ENCODE measurements around the gene RASSF7. TPM values are rescaled to one million over a fixed set of nuclear protein-coding genes. Genes with fewer than 3 reads are reported as not detected.
A peak's percentile ranks its signal among the peaks of the same experiment; 100 is the strongest.

The RASSF7 gene
- total RNA-seq, 4 donors from 2014 or later: 2.9 to 24.4 (median 13.7) TPM

GRCh38 chr11:535519-536454, 25.0 kb upstream of the RASSF7 start, which contains the start of gene HRAS:
Gene HRAS (minus strand): TSS chr11:535576.
- H3K27me3 ChIP-seq: peaks cover 0 to 36% (median 9%) of the 10 kb centered on the region in 4 donors
- TF ChIP-seq EP300 (IDR thresholded peaks at IDR 0.05) (no peak), POLR2A (IDR thresholded peaks at IDR 0.05; ENCODE audit: low read depth) (no peak), POLR2AphosphoS5 (IDR thresholded peaks at IDR 0.05) (peak; percentile 81 to 83)
- H3K4me3 ChIP-seq: peak within 1 kb of the TSS; percentile 74 to 93 (median 90)
- peak within 1 kb of the TSS; percentile 72 to 89 (median 84) for H3K27ac ChIP-seq (replicated peaks in 1 of 4)
- DNase-seq (ENCODE audit: extremely low spot score): peak; percentile 98
- H3K4me1 ChIP-seq: peaks cover 30 to 47% (median 45%) of the 10 kb centered on the region in 4 donors
- H3K36me3 ChIP-seq: peaks cover 21 to 31% (median 31%) of the 10 kb centered on the region in 4 donors
- H3K9me3 ChIP-seq: no peaks in the 10 kb centered on the region
- 17% methylated on average over 12 of the region's 97 CpGs for WGBS
- intact Hi-C loops (cut with DNase I): no loop called here

- WGBS: 6% methylated on average over 19 of the region's 93 CpGs
- no peaks in the 10 kb centered on the region for H3K9me3 ChIP-seq
- intact Hi-C loops (cut with DNase I): no loop called here
- DNase-seq (ENCODE audit: extremely low spot score): no peak
- H3K4me1 ChIP-seq: peaks cover 30 to 47% (median 44%) of the 10 kb centered on the region in 4 donors
- peaks cover 0 to 36% (median 9%) of the 10 kb centered on the region in 4 donors for H3K27me3 ChIP-seq
- peak within 1 kb of the TSS; percentile 74 to 93 (median 90) for H3K4me3 ChIP-seq
- H3K27ac ChIP-seq (replicated peaks in 1 of 4): peak within 1 kb of the TSS in 1 of 4 donors; percentile 55
- peaks cover 15 to 20% (median 18%) of the 10 kb centered on the region in 4 donors for H3K36me3 ChIP-seq
- no peak for TF ChIP-seq CTCF (IDR thresholded peaks at IDR 0.05)
- TF ChIP-seq POLR2AphosphoS5 (IDR thresholded peaks at IDR 0.05): peak in 1 of 2 donors; percentile 50
Measured at GRCh38 chr11:536841-537621, 23.7 kb upstream of the RASSF7 start, which contains the start of gene LRRC56. Gene LRRC56 (plus strand): TSS chr11:537527. CDS start chr11:540685, 3,158 bp downstream.

- Histone ChIP-seq H3K9me3 (no peaks in the 10 kb centered on the region), H3K4me3 (peak overlapping the region; percentile 74 to 93 (median 90)), H3K4me1 (peaks cover 29 to 45% (median 41%) of the 10 kb centered on the region in 4 donors), H3K27ac (replicated peaks in 1 of 4) (no peak overlapping the region), H3K36me3 (peaks cover 8 to 12% (median 11%) of the 10 kb centered on the region in 4 donors), H3K27me3 (peaks cover 0 to 36% (median 9%) of the 10 kb centered on the region in 4 donors)
- DNase-seq (ENCODE audit: extremely low spot score): no peak
- no peak for TF ChIP-seq POLR2A (IDR thresholded peaks at IDR 0.05; ENCODE audit: low read depth)
- no peak for TF ChIP-seq POLR2AphosphoS5 (IDR thresholded peaks at IDR 0.05)
- no peak for TF ChIP-seq EP300 (IDR thresholded peaks at IDR 0.05)
- no peak for TF ChIP-seq CTCF (IDR thresholded peaks at IDR 0.05)
- intact Hi-C loops (cut with DNase I): no loop called here
- WGBS: 98% methylated on average over 7 of the region's 19 CpGs
Measured at GRCh38 chr11:537622-538430, 22.9 kb upstream of the RASSF7 start.

- 85% methylated on average over 15 of the region's 20 CpGs for WGBS
- intact Hi-C loops (cut with DNase I): no loop called here
- Histone ChIP-seq H3K36me3 (peaks cover under 1 to 5% (median 3%) of the 10 kb centered on the region in 4 donors), H3K27ac (replicated peaks in 1 of 4) (no peak overlapping the region), H3K4me1 (peaks cover 25 to 38% (median 34%) of the 10 kb centered on the region in 4 donors), H3K9me3 (no peaks in the 10 kb centered on the region), H3K4me3 (no peak overlapping the region), H3K27me3 (peaks cover 0 to 36% (median 9%) of the 10 kb centered on the region in 4 donors)
- TF ChIP-seq POLR2AphosphoS5 (IDR thresholded peaks at IDR 0.05) (no peak), POLR2A (IDR thresholded peaks at IDR 0.05; ENCODE audit: low read depth) (no peak)
- DNase-seq (ENCODE audit: extremely low spot score): no peak
Measured at GRCh38 chr11:538431-539051, 22.2 kb upstream of the RASSF7 start.
